Measurements from ENCODE around the gene EXOC6B.

The EXOC6B gene

GRCh38 chr2:72198532-72199241, 627.1 kb downstream of the EXOC6B start:
- DNase-seq: no peak

GRCh38 chr2:72193723-72194122, 632.1 kb downstream of the EXOC6B start:
- DNase-seq: no peak

- no peak for DNase-seq
Observed at GRCh38 chr2:72191441-72191840, 634.4 kb downstream of the EXOC6B start.

- no peak for DNase-seq
Observed at GRCh38 chr2:72185206-72185605, 640.6 kb downstream of the EXOC6B start.

GRCh38 chr2:72183466-72183865, 642.4 kb downstream of the EXOC6B start:
- DNase-seq: no peak

- DNase-seq: no peak
Observed at GRCh38 chr2:72183016-72183415, 642.8 kb downstream of the EXOC6B start.

GRCh38 chr2:72182547-72182946, 643.3 kb downstream of the EXOC6B start:
- DNase-seq: no peak

GRCh38 chr2:72181616-72182015, 644.2 kb downstream of the EXOC6B start:
- no peak for DNase-seq

GRCh38 chr2:72180351-72180750, 645.5 kb downstream of the EXOC6B start:
- no peak for DNase-seq

GRCh38 chr2:72178551-72178950, 647.3 kb downstream of the EXOC6B start:
- no peak for DNase-seq

GRCh38 chr2:72176281-72176680, 649.6 kb downstream of the EXOC6B start:
- no peak for DNase-seq

GRCh38 chr2:72175636-72176035, 650.2 kb downstream of the EXOC6B start:
- DNase-seq: no peak

GRCh38 chr2:72173640-72174321, 652.1 kb downstream of the EXOC6B start:
- no peak for DNase-seq

- no peak for DNase-seq
Observed at GRCh38 chr2:72172478-72172877, 653.4 kb downstream of the EXOC6B start.

- no peak for DNase-seq
Observed at GRCh38 chr2:72166279-72166678, 659.6 kb downstream of the EXOC6B start.

GRCh38 chr2:72165792-72166191, 660.0 kb downstream of the EXOC6B start:
- DNase-seq: no peak

GRCh38 chr2:72162574-72162973, 663.3 kb downstream of the EXOC6B start:
- no peak for DNase-seq

- no peak for DNase-seq
Observed at GRCh38 chr2:72159211-72159993, 666.4 kb downstream of the EXOC6B start.

GRCh38 chr2:72157871-72158771, 667.7 kb downstream of the EXOC6B start:
- no peak for DNase-seq

- DNase-seq: no peak
Observed at GRCh38 chr2:72156872-72157271, 669.0 kb downstream of the EXOC6B start.

GRCh38 chr2:72155737-72156136, 670.1 kb downstream of the EXOC6B start:
- no peak for DNase-seq

- no peak for DNase-seq
Observed at GRCh38 chr2:72155151-72155550, 670.7 kb downstream of the EXOC6B start.
